ENCODE measurements around the gene MMP20. TPM values are rescaled to one million over a fixed set of nuclear protein-coding genes. Genes with fewer than 3 reads are reported as not detected.
"Not testable (repeated sequence)": the region's sequence is repeated elsewhere in the genome, so short reads cannot be mapped to it uniquely, and the experiment has no call there.

MMP20 gene
- total RNA-seq, 4 donors from 2014 or later, result not detected

DNA sequence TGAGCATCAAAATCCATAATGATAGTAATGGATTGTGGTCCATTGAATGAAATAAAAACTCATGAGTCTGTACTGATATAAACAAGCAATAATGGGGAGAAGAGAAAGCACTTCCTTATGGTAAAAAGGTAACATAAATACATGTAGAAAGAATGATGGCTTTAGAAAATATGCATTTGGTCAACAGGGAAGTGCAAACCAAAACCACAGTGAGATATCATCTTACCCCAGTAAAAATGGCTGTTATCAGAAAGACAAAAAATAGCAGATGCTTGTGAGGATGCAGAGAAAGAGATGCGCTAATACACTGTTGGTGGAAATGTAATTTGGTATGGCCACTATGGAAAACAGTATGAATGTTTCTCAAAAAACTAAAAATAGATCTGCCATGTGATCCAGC lies 6.9 kb upstream of the MMP20 start:
- Histone ChIP-seq H3K4me3 (no peak overlapping the region), H3K4me1 (peaks cover 0 to 10% (median 0%) of the 10 kb centered on the region in 4 donors), H3K36me3 (no peaks in the 10 kb centered on the region), H3K27ac (no peak overlapping the region), H3K27me3 (no peaks in the 10 kb centered on the region), H3K9me3 (no peaks in the 10 kb centered on the region)
- TF ChIP-seq POLR2A (IDR thresholded peaks at IDR 0.05), result no peak
- TF ChIP-seq, protein P1, sequence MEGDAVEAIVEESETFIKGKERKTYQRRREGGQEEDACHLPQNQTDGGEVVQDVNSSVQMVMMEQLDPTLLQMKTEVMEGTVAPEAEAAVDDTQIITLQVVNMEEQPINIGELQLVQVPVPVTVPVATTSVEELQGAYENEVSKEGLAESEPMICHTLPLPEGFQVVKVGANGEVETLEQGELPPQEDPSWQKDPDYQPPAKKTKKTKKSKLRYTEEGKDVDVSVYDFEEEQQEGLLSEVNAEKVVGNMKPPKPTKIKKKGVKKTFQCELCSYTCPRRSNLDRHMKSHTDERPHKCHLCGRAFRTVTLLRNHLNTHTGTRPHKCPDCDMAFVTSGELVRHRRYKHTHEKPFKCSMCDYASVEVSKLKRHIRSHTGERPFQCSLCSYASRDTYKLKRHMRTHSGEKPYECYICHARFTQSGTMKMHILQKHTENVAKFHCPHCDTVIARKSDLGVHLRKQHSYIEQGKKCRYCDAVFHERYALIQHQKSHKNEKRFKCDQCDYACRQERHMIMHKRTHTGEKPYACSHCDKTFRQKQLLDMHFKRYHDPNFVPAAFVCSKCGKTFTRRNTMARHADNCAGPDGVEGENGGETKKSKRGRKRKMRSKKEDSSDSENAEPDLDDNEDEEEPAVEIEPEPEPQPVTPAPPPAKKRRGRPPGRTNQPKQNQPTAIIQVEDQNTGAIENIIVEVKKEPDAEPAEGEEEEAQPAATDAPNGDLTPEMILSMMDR (IDR thresholded peaks at IDR 0.05), result no peak
- DNase-seq, result no peak

DNA sequence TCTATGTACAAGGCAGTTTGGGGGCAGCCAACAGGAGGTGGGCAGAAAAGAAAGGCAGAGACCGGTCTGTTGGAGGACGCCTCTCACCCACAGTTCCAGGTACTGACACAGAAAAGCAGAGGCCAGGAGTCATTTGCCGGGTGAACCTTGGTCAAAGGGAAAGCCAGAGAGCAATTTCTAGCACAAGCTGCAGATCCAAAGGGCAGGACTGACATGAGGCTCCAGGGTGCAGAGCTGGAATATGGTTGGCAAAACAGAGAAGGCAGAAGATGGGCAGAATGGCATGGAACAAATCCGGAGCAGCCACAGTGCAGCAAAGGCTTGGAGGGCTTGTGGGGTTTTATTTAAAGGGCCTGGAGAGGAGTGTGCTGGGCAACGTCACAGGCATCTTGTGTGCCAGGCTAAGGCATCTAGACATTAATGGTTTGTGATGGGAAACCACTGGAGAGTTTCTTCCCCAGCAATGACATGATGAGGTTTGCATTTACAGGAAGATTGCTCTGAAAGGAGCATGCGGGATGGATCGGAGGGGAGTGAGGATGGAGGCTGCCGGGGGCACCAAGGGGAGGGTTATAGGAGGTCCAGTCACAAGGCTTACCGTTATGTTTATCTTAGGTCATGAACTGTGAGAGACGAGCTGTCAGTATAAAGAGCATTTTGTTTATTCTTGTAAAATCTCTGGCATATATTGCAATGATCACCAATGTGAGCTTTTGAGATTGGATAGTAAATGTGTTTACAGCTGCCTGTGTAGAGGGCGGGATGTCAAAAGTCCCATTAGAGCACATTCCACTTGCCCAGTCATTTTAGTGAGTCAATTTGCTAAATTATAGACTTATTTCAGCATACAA lies 5.7 kb upstream of the MMP20 start:
- DNase-seq, result peak in 2 of 3 donors; percentile 63 to 71
- H3K4me3 ChIP-seq, result no peak overlapping the region
- no peak for TF ChIP-seq POLR2A (IDR thresholded peaks at IDR 0.05)
- TF ChIP-seq, protein P1 (IDR thresholded peaks at IDR 0.05), result no peak
- H3K9me3 ChIP-seq, result no peaks in the 10 kb centered on the region
- no peaks in the 10 kb centered on the region for H3K27me3 ChIP-seq
- peaks cover 0 to 10% (median 0%) of the 10 kb centered on the region in 4 donors for H3K4me1 ChIP-seq
- peak overlapping the region in 2 of 4 donors; percentile 46 to 50 for H3K27ac ChIP-seq
- no peaks in the 10 kb centered on the region for H3K36me3 ChIP-seq

DNA sequence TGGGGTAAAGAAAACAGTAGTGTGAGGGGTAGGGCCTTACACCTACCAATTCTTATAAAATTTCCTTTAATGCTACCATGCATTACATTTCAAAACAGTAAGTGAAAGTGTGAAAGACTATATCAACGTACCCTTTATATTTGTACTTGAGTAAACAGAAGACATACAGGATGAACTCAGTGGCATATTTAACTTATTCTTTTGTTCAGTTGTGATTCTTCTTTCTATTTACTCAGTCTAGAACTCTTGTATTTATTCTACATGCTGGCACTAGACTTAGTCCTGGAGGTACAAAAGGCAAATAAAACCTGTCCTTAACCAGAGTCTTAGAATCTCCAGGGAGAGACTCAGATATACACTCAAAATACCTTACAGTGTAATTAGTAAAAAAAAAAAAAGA lies 4.8 kb upstream of the MMP20 start:
- H3K4me3 ChIP-seq, H3K27me3 ChIP-seq, H3K27ac ChIP-seq, DNase-seq, H3K9me3 ChIP-seq, H3K36me3 ChIP-seq: not testable (repeated sequence)
- H3K4me1 ChIP-seq, result peaks cover 0 to 10% (median 0%) of the 10 kb centered on the region in 4 donors

DNA sequence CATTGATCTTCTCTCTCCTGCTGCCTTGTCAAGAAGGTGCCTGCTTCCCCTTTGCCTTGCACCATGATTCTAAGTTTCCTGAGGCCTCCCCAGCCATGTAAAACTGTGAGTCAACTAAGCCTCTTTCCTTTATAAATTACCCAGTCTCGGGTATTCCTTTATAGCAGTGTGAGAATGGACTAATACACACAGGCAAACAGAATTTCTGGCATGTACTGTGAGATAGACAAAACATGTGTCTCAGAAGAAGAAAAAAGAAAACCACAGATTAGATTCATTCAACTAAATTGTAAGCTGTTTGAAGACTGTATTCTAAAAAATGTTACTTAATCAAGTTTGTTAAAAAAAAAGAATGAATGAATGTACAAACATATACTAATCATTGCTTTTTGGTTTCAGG lies 1.5 kb upstream of the MMP20 start:
- H3K36me3 ChIP-seq, result no peaks in the 10 kb centered on the region
- DNase-seq, result no peak
- H3K4me3 ChIP-seq, result no peak overlapping the region
- H3K4me1 ChIP-seq, result peaks cover 0 to 10% (median 0%) of the 10 kb centered on the region in 4 donors
- no peaks in the 10 kb centered on the region for H3K9me3 ChIP-seq
- H3K27ac ChIP-seq, result no peak overlapping the region
- TF ChIP-seq, protein P1 (IDR thresholded peaks at IDR 0.05), result no peak
- TF ChIP-seq POLR2A (IDR thresholded peaks at IDR 0.05), result no peak
- no peaks in the 10 kb centered on the region for H3K27me3 ChIP-seq

DNA sequence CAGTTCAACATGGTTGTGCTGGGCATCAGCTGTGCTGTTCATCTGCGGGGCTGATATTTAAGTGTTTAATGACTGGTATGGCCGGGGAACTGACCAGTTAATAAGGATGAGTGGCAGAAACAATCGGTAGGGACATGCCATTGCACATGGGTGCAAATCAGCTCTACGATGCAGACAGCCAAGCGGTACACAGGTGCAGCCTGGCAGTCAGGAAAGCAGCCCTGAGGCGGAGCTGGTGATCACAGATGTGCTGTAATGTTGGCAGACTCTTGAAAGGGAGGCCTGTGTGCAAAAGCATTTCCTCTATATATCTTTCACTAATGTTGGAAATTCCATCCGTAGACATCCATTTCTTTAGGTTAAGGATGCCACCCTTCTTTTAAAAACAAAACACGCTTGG lies 1.1 kb downstream of the MMP20 start:
- Histone ChIP-seq H3K4me3 (no peak overlapping the region), H3K27ac (no peak overlapping the region), H3K36me3 (no peaks in the 10 kb centered on the region), H3K27me3 (no peaks in the 10 kb centered on the region), H3K4me1 (no peaks in the 10 kb centered on the region), H3K9me3 (no peaks in the 10 kb centered on the region)
- no peak for DNase-seq
- TF ChIP-seq POLR2A (IDR thresholded peaks at IDR 0.05), result no peak
- TF ChIP-seq, protein P1 (IDR thresholded peaks at IDR 0.05), result no peak

DNA sequence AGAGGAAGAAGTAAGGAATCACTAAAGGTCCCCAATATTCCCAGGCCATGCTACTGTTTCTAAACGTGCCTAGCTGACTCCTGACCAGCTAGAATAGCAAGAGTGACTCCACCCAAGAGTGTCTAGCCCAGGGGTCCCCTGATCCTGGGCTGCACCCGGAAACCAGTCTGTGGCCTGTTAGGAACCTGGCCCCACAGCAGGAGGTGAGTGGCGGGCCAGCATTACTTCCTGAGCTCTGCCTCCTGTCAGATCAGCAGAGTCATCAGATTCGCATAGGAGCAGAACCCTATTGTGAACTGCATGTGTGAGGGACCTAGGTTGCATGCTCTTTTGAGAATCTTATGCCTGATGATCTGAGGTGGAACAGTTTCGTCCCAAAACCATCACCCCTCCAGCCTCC lies 2.0 kb downstream of the MMP20 start:
- DNase-seq, result no peak
- Histone ChIP-seq H3K4me1 (no peaks in the 10 kb centered on the region), H3K27ac (no peak overlapping the region), H3K27me3 (no peaks in the 10 kb centered on the region), H3K36me3 (no peaks in the 10 kb centered on the region), H3K4me3 (no peak overlapping the region), H3K9me3 (no peaks in the 10 kb centered on the region)
- TF ChIP-seq, protein P1 (IDR thresholded peaks at IDR 0.05), result no peak
- no peak for TF ChIP-seq POLR2A (IDR thresholded peaks at IDR 0.05)
